Measurements from ENCODE around the gene ATRN.
"Not testable (repeated sequence)": the region's sequence is repeated elsewhere in the genome, so short reads cannot be mapped to it uniquely, and the experiment has no call there.

Gene ATRN

GRCh38 chr20:3470627-3471396, at the start of gene ATRN:
ATRN (plus strand) TSS chr20:3471018; CDS start chr20:3471108, 90 bp downstream.
- peak; percentile 92 for DNase-seq
- in situ Hi-C loops (cut with MboI; ENCODE audit: low pct_unique_long_range_greater_than_20kb, low sequenced_read_pairs): no loop called here

GRCh38 chr20:3421985-3422384, 48.8 kb upstream of the ATRN start:
- no peak for DNase-seq
- in situ Hi-C loops (cut with MboI; ENCODE audit: low pct_unique_long_range_greater_than_20kb, low sequenced_read_pairs): no loop called here

GRCh38 chr20:3423126-3423525, 47.7 kb upstream of the ATRN start:
- no peak for DNase-seq
- in situ Hi-C loops (cut with MboI; ENCODE audit: low pct_unique_long_range_greater_than_20kb, low sequenced_read_pairs): no loop called here

GRCh38 chr20:3426766-3427165, 44.1 kb upstream of the ATRN start:
- in situ Hi-C loops (cut with MboI; ENCODE audit: low pct_unique_long_range_greater_than_20kb, low sequenced_read_pairs); DNase-seq: not testable (repeated sequence)

GRCh38 chr20:3430376-3431069, 40.3 kb upstream of the ATRN start:
- peak; percentile 96 for DNase-seq
- in situ Hi-C loops (cut with MboI; ENCODE audit: low pct_unique_long_range_greater_than_20kb, low sequenced_read_pairs): no loop called here

- in situ Hi-C loops (cut with MboI; ENCODE audit: low pct_unique_long_range_greater_than_20kb, low sequenced_read_pairs): no loop called here
- DNase-seq: no peak
Observed at GRCh38 chr20:3431109-3431508, 39.7 kb upstream of the ATRN start.

GRCh38 chr20:3432844-3433243, 38.0 kb upstream of the ATRN start:
- no peak for DNase-seq
- in situ Hi-C loops (cut with MboI; ENCODE audit: low pct_unique_long_range_greater_than_20kb, low sequenced_read_pairs): no loop called here

GRCh38 chr20:3433744-3434143, 37.1 kb upstream of the ATRN start:
- in situ Hi-C loops (cut with MboI; ENCODE audit: low pct_unique_long_range_greater_than_20kb, low sequenced_read_pairs): no loop called here
- no peak for DNase-seq

GRCh38 chr20:3434232-3434631, 36.6 kb upstream of the ATRN start:
- DNase-seq: no peak
- in situ Hi-C loops (cut with MboI; ENCODE audit: low pct_unique_long_range_greater_than_20kb, low sequenced_read_pairs): no loop called here

- in situ Hi-C loops (cut with MboI; ENCODE audit: low pct_unique_long_range_greater_than_20kb, low sequenced_read_pairs): no loop called here
- DNase-seq: no peak
Observed at GRCh38 chr20:3436864-3437574, 33.8 kb upstream of the ATRN start.

- DNase-seq: peak; percentile 43
- in situ Hi-C loops (cut with MboI; ENCODE audit: low pct_unique_long_range_greater_than_20kb, low sequenced_read_pairs): no loop called here
Observed at GRCh38 chr20:3446779-3447178, 24.0 kb upstream of the ATRN start.

- in situ Hi-C loops (cut with MboI; ENCODE audit: low pct_unique_long_range_greater_than_20kb, low sequenced_read_pairs): no loop called here
- peak; percentile 45 for DNase-seq
Observed at GRCh38 chr20:3447321-3447720, 23.5 kb upstream of the ATRN start.

GRCh38 chr20:3449319-3449718, 21.5 kb upstream of the ATRN start:
- DNase-seq: no peak
- in situ Hi-C loops (cut with MboI; ENCODE audit: low pct_unique_long_range_greater_than_20kb, low sequenced_read_pairs): no loop called here

- in situ Hi-C loops (cut with MboI; ENCODE audit: low pct_unique_long_range_greater_than_20kb, low sequenced_read_pairs): no loop called here
- DNase-seq: no peak
Observed at GRCh38 chr20:3452136-3452535, 18.7 kb upstream of the ATRN start.

- DNase-seq: no peak
- in situ Hi-C loops (cut with MboI; ENCODE audit: low pct_unique_long_range_greater_than_20kb, low sequenced_read_pairs): no loop called here
Observed at GRCh38 chr20:3452690-3453089, 18.1 kb upstream of the ATRN start.

GRCh38 chr20:3454831-3455230, 16.0 kb upstream of the ATRN start:
- no peak for DNase-seq
- in situ Hi-C loops (cut with MboI; ENCODE audit: low pct_unique_long_range_greater_than_20kb, low sequenced_read_pairs): no loop called here

GRCh38 chr20:3456648-3457047, 14.2 kb upstream of the ATRN start:
- no peak for DNase-seq
- in situ Hi-C loops (cut with MboI; ENCODE audit: low pct_unique_long_range_greater_than_20kb, low sequenced_read_pairs): no loop called here

GRCh38 chr20:3459881-3460307, 10.9 kb upstream of the ATRN start:
- in situ Hi-C loops (cut with MboI; ENCODE audit: low pct_unique_long_range_greater_than_20kb, low sequenced_read_pairs): no loop called here

GRCh38 chr20:3461211-3461771, 9.5 kb upstream of the ATRN start:
- DNase-seq: peak; percentile 35
- in situ Hi-C loops (cut with MboI; ENCODE audit: low pct_unique_long_range_greater_than_20kb, low sequenced_read_pairs): no loop called here

More at GRCh38 chr20:3459881-3460307, 10.9 kb upstream of the ATRN start:
- no peak for DNase-seq
